Activated T-cell treated with anti-CD3 and anti-CD28 coated beads, Interleukin-2, amount 50 U/mL, for 48 hours (primary cell): ENCODE measurements around the gene JSRP1.
A peak's percentile ranks its signal among the peaks of the same experiment; 100 is the strongest.

Source experiments
- DNase-seq, 2 experiments: peaks; one replicate each; pipeline ENCODE4 v3.0.0-alpha.2; 2020

JSRP1 gene

GRCh38 chr19:2266183-2266993 is 10.2 kb upstream of the JSRP1 start:
- no peak for DNase-seq

DNA sequence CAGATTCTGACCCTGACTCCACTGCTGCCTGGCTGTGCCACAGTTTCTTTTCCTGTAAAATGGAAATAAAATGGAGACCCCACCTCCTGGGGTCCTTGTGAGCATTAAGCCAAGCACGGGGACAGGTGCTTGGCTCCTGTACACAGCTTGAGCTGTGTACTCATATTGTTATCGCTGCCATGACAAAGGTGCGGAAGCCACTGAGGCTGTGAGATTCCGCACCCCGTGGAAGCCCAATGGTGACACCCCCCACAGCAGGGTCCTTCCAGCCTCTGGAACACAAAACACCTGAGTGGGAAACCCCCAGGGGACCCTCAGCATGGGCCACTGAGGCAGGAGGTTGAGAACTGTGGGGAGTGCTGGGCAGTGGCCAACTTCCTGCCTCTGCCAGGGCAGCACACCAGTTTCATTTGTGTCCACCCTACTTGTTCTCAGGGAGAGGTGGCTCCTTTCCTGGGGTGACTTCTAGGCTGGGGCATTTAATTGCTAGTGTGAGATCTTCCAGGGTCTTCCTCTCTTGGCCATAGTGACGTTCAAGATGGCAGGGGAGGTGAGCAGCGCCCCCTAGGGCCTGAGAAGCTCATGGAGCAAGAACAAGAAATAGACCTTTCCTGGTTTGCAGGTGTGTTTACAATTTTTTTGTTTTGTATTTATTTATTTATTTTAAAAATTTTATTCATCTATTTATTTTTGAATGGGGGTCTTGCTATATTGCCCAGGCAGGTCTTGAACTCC is 5.4 kb upstream of the JSRP1 start:
- DNase-seq = peak; percentile 77 to 79

GRCh38 chr19:2260341-2260805 is 4.2 kb upstream of the JSRP1 start:
- DNase-seq = no peak

DNA sequence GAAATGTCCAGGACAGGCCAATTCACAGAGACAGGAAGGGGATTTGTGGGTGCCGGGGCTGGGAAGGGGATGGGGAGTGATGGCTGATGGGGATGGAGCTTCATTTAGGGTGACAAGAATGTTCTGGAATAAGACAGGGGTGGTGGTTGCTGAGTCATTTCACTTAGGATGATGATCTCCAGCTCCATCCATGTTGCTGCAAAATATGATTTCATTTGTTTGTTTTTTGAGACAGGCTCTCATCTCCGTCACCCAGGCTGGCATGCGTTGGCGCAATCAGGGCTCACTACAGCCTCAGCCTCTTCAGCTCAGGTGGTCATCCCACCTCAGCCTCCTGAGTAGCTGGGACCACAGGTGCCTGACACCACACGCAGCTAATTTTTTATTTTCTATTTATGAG is 3.1 kb upstream of the JSRP1 start:
- no peak for DNase-seq

- no peak for DNase-seq
Observed at GRCh38 chr19:2255112-2255845, 938 bp downstream of the JSRP1 start.

GRCh38 chr19:2254064-2254872 is 1.9 kb downstream of the JSRP1 start:
- DNase-seq = no peak

- peak; percentile 65 to 70 for DNase-seq
Observed at GRCh38 chr19:2253106-2254063, 2.8 kb downstream of the JSRP1 start.

- DNase-seq = peak in 1 of 2 experiments; percentile 53
Observed at GRCh38 chr19:2252797-2253105, 3.5 kb downstream of the JSRP1 start.

DNA sequence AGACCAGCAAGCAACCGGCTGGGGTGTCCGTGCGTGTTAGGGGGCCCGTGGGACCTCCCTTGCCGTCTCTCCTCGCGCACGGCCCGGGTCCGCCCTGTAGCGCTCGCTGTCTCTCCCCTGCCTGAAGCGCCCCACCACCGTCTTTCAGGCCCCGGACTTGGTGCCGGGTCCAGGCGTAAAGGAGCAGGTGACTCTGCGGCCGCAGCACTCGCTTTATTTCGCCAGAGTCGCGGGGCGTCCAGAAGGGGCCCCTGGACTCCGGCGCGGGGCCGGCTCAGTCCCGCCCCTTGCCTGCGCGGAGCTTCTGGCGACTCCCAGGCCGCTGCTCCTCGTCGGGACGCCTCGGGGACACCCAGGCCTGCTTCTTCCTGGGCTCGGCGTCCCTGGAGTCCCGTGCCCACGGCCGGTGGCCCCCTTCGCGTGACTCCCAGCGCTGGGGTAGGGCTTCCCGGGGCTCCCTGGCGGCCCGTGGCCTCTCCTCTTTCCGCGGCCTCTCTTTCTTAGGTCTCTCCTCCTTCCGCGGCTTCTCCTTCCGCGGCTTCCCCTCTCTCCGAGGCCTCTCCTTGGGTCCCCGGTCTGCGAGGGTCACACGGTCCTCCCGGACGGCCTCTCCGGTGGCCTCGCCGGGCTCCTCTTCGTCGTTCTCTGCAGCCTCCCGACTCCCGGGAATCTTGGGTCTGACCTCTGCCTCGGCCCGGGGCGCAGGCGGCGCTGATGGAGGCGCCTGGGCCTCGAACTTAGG is 4.0 kb downstream of the JSRP1 start:
- peak; percentile 60 for DNase-seq

- DNase-seq = peak in 1 of 2 experiments; percentile 63
Observed at GRCh38 chr19:2251106-2252054, 4.8 kb downstream of the JSRP1 start.

DNA sequence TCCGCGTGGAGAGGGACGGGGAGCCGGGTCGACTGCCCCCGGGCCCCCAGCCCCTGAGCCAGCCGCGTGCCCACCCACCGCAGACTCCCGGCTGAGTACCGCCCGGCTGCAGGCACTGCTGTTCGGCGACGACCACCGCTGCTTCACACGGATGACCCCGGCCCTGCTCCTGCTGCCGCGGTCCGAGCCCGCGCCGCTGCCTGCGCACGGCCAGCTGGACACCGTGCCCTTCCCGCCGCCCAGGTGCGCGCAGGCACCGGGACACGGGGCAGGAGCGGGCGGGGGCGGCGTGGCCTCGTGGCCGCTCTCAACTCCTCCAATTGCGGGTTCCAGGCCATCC is 5.5 kb downstream of the JSRP1 start:
- no peak for DNase-seq

GRCh38 chr19:2249880-2250765 is 6.1 kb downstream of the JSRP1 start:
- peak in 1 of 2 experiments; percentile 54 for DNase-seq

DNA sequence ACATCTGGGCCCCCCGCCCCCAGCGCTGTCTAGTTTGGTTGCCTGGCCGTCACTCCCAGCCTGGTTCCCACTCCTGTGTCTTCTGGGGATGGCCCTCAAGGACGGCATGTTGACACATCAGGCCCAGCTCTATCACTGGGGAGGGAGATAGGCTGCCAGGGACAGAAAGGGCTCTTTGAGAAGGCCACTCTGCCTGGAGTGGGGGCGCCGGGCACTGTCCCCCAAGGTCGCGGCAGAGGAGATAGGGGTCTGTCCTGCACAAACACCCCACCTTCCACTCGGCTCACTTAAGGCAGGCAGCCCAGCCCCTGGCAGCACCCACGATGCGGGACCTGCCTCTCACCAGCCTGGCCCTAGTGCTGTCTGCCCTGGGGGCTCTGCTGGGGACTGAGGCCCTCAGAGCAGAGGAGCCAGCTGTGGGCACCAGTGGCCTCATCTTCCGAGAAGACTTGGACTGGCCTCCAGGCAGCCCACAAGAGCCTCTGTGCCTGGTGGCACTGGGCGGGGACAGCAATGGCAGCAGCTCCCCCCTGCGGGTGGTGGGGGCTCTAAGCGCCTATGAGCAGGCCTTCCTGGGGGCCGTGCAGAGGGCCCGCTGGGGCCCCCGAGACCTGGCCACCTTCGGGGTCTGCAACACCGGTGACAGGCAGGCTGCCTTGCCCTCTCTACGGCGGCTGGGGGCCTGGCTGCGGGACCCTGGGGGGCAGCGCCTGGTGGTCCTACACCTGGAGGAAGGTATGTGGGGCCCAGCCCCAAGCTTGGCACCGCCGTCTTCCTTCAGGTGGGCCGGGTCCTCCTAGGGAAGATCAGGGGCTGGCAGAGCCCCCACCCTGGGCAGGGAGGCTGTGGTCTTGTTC is 7.0 kb downstream of the JSRP1 start, which contains the start of gene AMH:
TSS of gene AMH (plus strand) at position 314 of the 857 bp plus-strand sequence. CDS start at position 324, 10 bp downstream.
- peak in 1 of 2 experiments; percentile 49 for DNase-seq

- no peak for DNase-seq
Observed at GRCh38 chr19:2248136-2249009, 7.8 kb downstream of the JSRP1 start.

DNA sequence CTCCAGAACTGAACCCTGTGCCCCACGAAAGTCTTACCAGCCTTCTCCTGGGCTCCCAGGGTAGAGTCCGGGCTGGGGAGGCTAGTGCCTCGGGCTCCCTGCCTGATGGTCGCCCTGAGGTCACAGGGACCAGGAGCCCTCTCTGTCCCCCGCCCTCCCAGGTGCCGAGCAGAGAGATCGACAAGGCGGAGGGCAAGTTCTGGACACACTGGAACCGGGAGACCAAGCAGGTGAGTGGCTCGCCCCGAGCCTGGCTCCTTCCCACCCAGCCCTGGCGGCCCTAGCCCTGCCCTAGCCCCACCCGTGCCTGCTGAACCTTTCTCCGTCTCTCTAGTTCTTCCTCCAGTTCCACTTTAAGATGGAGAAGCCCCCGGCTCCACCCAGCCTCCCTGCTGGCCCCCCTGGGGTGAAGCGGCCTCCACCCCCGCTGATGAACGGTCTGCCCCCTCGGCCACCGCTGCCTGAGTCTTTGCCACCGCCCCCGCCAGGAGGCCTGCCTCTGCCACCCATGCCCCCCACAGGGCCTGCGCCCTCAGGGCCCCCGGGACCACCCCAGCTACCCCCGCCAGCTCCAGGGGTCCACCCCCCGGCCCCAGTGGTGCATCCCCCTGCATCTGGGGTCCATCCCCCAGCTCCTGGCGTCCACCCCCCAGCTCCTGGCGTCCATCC is 8.7 kb downstream of the JSRP1 start:
- no peak for DNase-seq
